ENCODE results near the gene SPEM1. TPM values are rescaled to one million over a fixed set of nuclear protein-coding genes. Genes with fewer than 3 reads are reported as not detected.

Gene SPEM1
- total and polyA plus RNA-seq, 10 of the 15 experiments (the other 5 are each of a cell fraction or from before 2014, with no cell fraction given), result not detected

GRCh38 chr17:7382901-7383300 lies 37.2 kb upstream of the SPEM1 start:
- Histone ChIP-seq H3K4me1 (ENCODE audit: control insufficient read depth, insufficient read depth, low read length) (peaks cover 8% of the 10 kb centered on the region; the same call in 1 of the 2 replicates), H2AFZ (ENCODE audit: control insufficient read depth, low read depth, low read length) (no peak overlapping the region), H3K27me3 (replicated peaks in 1 of 2; ENCODE audit: control insufficient read depth in 2 of 2, insufficient read depth in 2 of 2, low read length in 1 of 2) (peaks cover 4 to 5% of the 10 kb centered on the region in 2 experiments; a peak in 3 of 4 replicates), H3K36me3 (ENCODE audit: control insufficient read depth in 2 of 2, insufficient read depth in 2 of 2, low read length in 1 of 2) (no peaks in the 10 kb centered on the region), H3K4me3 (no peak overlapping the region), H3K4me2 (ENCODE audit: control insufficient read depth, insufficient read depth) (no peak overlapping the region), H4K20me1 (ENCODE audit: control insufficient read depth, insufficient read depth) (no peaks in the 10 kb centered on the region), H3K79me2 (ENCODE audit: control insufficient read depth, insufficient read depth, low read length) (no peaks in the 10 kb centered on the region), H3K9ac (ENCODE audit: control insufficient read depth, insufficient read depth, low read length) (no peak overlapping the region), H3K9me3 (replicated peaks; ENCODE audit: control insufficient read depth, insufficient read depth, low read length) (peaks cover 3% of the 10 kb centered on the region; the same call in 2 of the 3 replicates), H3K27ac (ENCODE audit: control insufficient read depth, insufficient read depth) (no peak overlapping the region)
- no TSS peak for BruUV-seq (replicated peaks)
- no peak for ATAC-seq
- ChIA-PET SMC1A (ENCODE audit: uncharacterized antibody, unreplicated experiment) (no interaction called here), POLR2A (interaction anchor here (0.6 kb wide), 1 partner anchor 104 kb away, joined by 3 read pairs; no protein-coding TSS in a partner anchor), RAD21 (ENCODE audit: unreplicated experiment) (no interaction called here), CTCF (no interaction called here)
- 69% methylated on average over 10 of the region's 10 CpGs for WGBS (ENCODE audit: insufficient coverage, insufficient replicate concordance, low lambda C conversion rate, missing lambda C conversion rate)
- no peak for FAIRE-seq
- no peak for DNase-seq (ENCODE audit: low read depth, low spot score)
- TF ChIP-seq, protein P1, sequence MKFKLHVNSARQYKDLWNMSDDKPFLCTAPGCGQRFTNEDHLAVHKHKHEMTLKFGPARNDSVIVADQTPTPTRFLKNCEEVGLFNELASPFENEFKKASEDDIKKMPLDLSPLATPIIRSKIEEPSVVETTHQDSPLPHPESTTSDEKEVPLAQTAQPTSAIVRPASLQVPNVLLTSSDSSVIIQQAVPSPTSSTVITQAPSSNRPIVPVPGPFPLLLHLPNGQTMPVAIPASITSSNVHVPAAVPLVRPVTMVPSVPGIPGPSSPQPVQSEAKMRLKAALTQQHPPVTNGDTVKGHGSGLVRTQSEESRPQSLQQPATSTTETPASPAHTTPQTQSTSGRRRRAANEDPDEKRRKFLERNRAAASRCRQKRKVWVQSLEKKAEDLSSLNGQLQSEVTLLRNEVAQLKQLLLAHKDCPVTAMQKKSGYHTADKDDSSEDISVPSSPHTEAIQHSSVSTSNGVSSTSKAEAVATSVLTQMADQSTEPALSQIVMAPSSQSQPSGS (IDR thresholded peaks at IDR 0.05; ENCODE audit: low read length), result no peak
- intact Hi-C loops (cut with micrococcal nuclease; ENCODE audit: unreplicated experiment) (no loop called here), in situ Hi-C loops (cut with MboI) (no loop called here)

DNA sequence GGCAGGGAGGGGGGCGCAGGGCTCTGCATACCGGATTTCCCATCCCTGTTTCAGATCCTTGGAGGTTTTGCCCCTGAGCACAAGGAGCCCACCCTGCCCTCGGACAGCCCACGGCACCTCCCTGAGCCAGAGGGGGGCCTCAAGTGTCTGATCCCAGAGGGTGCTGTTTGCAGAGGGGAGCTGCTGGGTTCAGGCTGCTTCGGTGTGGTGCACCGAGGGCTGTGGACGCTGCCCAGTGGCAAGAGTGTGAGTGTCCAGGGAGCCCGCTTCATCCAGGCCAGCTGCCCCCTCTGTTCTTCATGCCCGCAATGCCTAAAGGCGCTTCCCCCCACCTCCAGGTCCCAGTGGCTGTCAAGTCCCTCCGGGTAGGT lies 36.8 kb upstream of the SPEM1 start:
- peaks cover 8% of the 10 kb centered on the region; the same call in 1 of the 2 replicates for H3K4me1 ChIP-seq (ENCODE audit: control insufficient read depth, insufficient read depth, low read length)
- in situ Hi-C loops (cut with MboI) (no loop called here), intact Hi-C loops (cut with micrococcal nuclease; ENCODE audit: unreplicated experiment) (no loop called here)
- H3K4me3 ChIP-seq, result no peak overlapping the region
- peaks cover 4 to 5% of the 10 kb centered on the region in 2 experiments; a peak in 3 of 4 replicates for H3K27me3 ChIP-seq (replicated peaks in 1 of 2; ENCODE audit: control insufficient read depth in 2 of 2, insufficient read depth in 2 of 2, low read length in 1 of 2)
- ChIA-PET RAD21 (ENCODE audit: unreplicated experiment) (no interaction called here), POLR2A (interaction anchor here (0.6 kb wide), 1 partner anchor 103 kb away, joined by 3 read pairs; no protein-coding TSS in a partner anchor), CTCF (no interaction called here), SMC1A (ENCODE audit: uncharacterized antibody, unreplicated experiment) (no interaction called here)
- peaks cover 3% of the 10 kb centered on the region; the same call in 2 of the 3 replicates for H3K9me3 ChIP-seq (replicated peaks; ENCODE audit: control insufficient read depth, insufficient read depth, low read length)
- H2AFZ ChIP-seq (ENCODE audit: control insufficient read depth, low read depth, low read length), result no peak overlapping the region; the same call in 1 of the 2 replicates
- no peak overlapping the region for H3K27ac ChIP-seq (ENCODE audit: control insufficient read depth, insufficient read depth)
- no TSS peak for BruUV-seq (replicated peaks)
- FAIRE-seq (no peak), DNase-seq (ENCODE audit: low read depth, low spot score) (no peak), ATAC-seq (no peak)
- H4K20me1 ChIP-seq (ENCODE audit: control insufficient read depth, insufficient read depth), result no peaks in the 10 kb centered on the region
- no peaks in the 10 kb centered on the region for H3K36me3 ChIP-seq (ENCODE audit: control insufficient read depth in 2 of 2, insufficient read depth in 2 of 2, low read length in 1 of 2)
- WGBS (ENCODE audit: insufficient coverage, insufficient replicate concordance, low lambda C conversion rate, missing lambda C conversion rate), result 61% methylated on average over 11 of the region's 11 CpGs
- H3K9ac ChIP-seq (ENCODE audit: control insufficient read depth, insufficient read depth, low read length), result no peak overlapping the region
- H3K4me2 ChIP-seq (ENCODE audit: control insufficient read depth, insufficient read depth), result peak overlapping the region; percentile 86
- no peaks in the 10 kb centered on the region for H3K79me2 ChIP-seq (ENCODE audit: control insufficient read depth, insufficient read depth, low read length)
- TF ChIP-seq, protein P2, sequence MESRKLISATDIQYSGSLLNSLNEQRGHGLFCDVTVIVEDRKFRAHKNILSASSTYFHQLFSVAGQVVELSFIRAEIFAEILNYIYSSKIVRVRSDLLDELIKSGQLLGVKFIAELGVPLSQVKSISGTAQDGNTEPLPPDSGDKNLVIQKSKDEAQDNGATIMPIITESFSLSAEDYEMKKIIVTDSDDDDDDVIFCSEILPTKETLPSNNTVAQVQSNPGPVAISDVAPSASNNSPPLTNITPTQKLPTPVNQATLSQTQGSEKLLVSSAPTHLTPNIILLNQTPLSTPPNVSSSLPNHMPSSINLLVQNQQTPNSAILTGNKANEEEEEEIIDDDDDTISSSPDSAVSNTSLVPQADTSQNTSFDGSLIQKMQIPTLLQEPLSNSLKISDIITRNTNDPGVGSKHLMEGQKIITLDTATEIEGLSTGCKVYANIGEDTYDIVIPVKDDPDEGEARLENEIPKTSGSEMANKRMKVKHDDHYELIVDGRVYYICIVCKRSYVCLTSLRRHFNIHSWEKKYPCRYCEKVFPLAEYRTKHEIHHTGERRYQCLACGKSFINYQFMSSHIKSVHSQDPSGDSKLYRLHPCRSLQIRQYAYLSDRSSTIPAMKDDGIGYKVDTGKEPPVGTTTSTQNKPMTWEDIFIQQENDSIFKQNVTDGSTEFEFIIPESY (IDR thresholded peaks at IDR 0.05), result no peak
- no peak for TF ChIP-seq ZNF217 (IDR thresholded peaks at IDR 0.05)
- TF ChIP-seq, protein P3, sequence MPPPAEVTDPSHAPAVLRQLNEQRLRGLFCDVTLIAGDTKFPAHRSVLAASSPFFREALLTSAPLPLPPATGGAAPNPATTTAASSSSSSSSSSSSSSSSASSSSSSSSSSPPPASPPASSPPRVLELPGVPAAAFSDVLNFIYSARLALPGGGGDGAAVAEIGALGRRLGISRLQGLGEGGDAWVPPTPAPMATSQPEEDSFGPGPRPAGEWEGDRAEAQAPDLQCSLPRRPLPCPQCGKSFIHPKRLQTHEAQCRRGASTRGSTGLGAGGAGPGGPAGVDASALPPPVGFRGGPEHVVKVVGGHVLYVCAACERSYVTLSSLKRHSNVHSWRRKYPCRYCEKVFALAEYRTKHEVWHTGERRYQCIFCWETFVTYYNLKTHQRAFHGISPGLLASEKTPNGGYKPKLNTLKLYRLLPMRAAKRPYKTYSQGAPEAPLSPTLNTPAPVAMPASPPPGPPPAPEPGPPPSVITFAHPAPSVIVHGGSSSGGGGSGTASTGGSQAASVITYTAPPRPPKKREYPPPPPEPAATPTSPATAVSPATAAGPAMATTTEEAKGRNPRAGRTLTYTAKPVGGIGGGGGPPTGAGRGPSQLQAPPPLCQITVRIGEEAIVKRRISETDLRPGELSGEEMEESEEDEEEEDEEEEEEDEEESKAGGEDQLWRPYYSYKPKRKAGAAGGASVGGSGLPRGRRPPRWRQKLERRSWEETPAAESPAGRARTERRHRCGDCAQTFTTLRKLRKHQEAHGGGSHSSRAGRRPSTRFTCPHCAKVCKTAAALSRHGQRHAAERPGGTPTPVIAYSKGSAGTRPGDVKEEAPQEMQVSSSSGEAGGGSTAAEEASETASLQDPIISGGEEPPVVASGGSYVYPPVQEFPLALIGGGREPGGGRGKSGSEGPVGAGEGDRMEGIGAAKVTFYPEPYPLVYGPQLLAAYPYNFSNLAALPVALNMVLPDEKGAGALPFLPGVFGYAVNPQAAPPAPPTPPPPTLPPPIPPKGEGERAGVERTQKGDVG (CRISPR knock-in tag; IDR thresholded peaks at IDR 0.05), result no peak
- TF ChIP-seq JUNB (IDR thresholded peaks at IDR 0.05), result no peak
- no peak for TF ChIP-seq PBX3 (IDR thresholded peaks at IDR 0.05; ENCODE audit: insufficient replicate concordance, low read depth, low read length)
- no peak for TF ChIP-seq MYC (IDR thresholded peaks at IDR 0.05; ENCODE audit: insufficient read depth, insufficient read length, insufficient replicate concordance, low read length, severe bottlenecking)

Data from GM12878 (cell line).